GM19324 (cell line): Measurements from ENCODE around the gene USPL1.
A peak's percentile ranks its signal among the peaks of the same experiment; 100 is the strongest.
"Not testable (repeated sequence)": the region's sequence is repeated elsewhere in the genome, so short reads cannot be mapped to it uniquely, and the experiment has no call there.

Experiments
- ATAC-seq: cut with Tn5 transposase; IDR thresholded peaks from one replicate; pipeline ENCODE4 v1.9.1; 2021; ENCODE audit warnings: mild to moderate bottlenecking, moderate library complexity; ENCODE audit not compliant: unreplicated experiment, low FRiP score

The USPL1 gene

GRCh38 chr13:30615866-30616541 lies 1.7 kb upstream of the USPL1 start:
- no peak for ATAC-seq

DNA sequence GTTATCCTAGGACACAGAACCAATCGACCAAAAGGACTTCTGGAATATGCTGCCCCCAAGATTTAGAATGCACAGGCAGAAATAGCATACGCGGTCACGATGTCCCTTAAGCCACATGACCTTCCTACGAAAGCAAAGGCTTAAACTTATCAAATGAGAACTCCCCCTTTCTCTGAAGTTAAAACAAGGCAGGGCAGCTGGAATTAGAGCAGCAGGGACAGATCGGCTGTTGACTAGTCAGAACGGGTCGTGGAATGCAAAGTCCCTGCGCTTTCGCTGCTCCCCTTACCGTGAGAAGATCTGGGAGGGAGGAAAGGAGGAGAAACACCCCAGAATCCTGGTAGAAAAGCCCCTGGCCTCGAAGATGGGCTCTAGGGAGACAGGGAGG lies 799 bp upstream of the USPL1 start:
- peak; percentile 11 for ATAC-seq

GRCh38 chr13:30618186-30618929 lies 638 bp downstream of the USPL1 start:
- ATAC-seq: peak; percentile 0

- ATAC-seq: no peak
Observed at GRCh38 chr13:30618930-30619279, 1.2 kb downstream of the USPL1 start.

DNA sequence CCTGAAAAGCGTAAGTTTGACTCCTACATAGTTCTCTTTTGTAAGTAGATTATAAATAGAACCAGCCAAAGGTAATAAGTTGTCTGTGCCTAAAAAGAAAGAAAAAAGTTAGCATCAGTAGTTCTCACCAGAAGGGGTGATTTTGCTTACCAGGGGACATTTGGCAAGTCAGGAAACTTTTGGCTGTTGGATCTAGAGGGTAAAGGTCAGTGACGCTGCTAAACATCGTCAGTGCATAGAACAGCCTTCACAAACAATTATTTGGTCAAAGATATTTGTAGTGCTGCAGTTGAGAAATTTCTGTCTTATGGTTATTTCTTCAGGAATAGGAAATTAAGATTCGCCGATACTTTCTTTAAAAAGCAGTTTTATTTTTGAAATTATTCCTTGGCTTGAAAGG lies 2.0 kb downstream of the USPL1 start:
- ATAC-seq: no peak

GRCh38 chr13:30620941-30621340 lies 3.2 kb downstream of the USPL1 start:
- no peak for ATAC-seq

- ATAC-seq: no peak
Observed at GRCh38 chr13:30622551-30622950, 4.8 kb downstream of the USPL1 start.

GRCh38 chr13:30623392-30623791 lies 5.7 kb downstream of the USPL1 start:
- ATAC-seq: no peak

DNA sequence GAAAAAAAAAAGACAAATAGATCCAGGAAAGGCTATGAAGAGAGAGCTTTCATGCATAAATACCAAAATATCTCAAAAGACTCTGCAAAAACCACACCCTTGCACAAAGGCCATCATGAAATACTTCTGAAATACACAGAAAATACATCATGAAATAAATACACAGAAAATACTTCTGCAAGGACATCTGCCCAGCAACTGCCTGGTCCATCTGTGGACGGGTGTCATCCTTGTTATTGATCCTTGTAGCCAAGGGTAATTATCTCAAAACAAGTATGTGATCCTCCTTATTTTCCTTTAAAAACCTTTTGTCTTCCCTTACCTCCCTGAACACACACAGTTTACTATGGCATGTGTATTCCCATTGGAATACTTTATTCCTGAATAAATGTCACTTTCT lies 6.9 kb downstream of the USPL1 start:
- ATAC-seq: no peak

GRCh38 chr13:30629527-30629926 lies 11.8 kb downstream of the USPL1 start:
- ATAC-seq: no peak

DNA sequence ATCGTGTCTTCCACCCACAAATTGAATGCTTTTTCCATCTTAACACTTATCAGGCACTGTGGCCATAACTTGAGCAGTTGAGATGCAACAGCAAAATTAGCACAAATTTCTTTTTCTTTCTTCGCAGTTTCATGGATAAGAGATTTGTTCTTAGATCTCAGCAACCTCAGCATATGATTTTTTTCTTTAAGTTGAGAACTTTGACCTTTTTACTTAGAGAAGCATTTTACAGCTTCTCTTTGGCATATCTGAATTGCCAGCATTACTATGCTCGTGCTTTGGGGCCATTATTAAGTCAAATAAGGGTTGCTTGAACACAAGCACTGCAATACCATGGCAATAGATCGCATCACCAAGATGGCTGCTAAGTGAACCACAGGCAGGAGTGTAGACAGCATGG lies 16.1 kb downstream of the USPL1 start:
- ATAC-seq: no peak

DNA sequence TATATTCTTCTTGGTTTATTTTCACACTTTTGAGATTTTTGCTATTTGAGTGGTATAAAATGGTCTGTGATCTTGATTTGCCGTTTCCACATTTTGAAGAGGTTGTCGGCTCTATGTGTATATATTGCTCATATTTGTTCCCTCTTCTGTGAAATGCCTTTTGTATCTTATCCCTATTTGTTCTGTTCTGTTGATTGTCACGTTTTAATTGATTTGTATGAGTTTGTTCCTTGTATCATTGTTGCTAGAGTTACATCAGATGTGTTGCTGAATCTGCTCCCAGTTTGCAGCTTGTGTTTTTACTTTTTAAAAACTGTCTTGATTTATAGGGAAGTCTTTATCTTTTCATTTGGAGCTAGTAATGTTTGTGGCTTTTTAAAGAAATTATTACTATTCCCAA lies 17.1 kb downstream of the USPL1 start:
- no peak for ATAC-seq

DNA sequence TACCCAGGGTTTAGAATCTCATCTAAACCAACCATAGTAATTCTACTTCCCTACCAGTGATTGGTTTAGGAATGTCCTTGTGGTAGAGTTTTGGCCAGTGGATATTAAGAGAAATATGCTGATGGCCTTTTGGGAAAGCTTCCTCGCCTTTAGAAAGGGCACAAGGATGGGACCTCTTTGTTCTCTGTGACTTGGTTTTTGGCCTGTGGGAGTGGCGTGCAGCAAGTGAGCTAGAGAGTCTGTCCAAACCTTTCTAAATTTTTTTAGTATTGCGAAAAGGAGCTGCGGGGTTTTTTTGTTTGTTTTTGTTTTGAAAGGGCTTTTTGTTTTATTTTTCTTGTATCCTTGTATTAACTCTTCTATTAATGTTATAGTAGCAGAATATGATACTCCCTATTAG lies 20.6 kb downstream of the USPL1 start:
- no peak for ATAC-seq

- no peak for ATAC-seq
Observed at GRCh38 chr13:30639671-30640070, 22.0 kb downstream of the USPL1 start.

DNA sequence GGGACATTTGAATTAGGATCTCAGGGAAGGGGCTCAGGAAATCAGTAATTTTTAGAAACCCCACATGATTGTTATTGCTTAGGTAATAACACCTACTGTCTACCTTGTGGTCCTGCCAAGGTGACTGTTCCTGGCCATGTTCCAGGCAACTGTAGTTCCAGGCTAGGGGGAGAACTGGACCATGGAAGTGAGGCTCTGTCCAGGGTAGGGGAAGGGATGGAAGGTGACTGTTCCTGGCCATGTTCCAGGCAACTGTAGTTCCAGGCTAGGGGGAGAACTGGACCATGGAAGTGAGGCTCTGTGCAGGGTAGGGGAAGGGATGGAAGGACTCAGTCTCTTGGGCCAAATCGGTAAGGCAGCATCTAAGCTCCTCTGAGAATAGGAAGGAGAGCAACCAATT lies 23.5 kb downstream of the USPL1 start:
- not testable (repeated sequence) for ATAC-seq

GRCh38 chr13:30645629-30646028 lies 27.9 kb downstream of the USPL1 start:
- no peak for ATAC-seq

- no peak for ATAC-seq
Observed at GRCh38 chr13:30647420-30647819, 29.7 kb downstream of the USPL1 start.

- no peak for ATAC-seq
Observed at GRCh38 chr13:30647824-30648521, 30.3 kb downstream of the USPL1 start.

- ATAC-seq: no peak
Observed at GRCh38 chr13:30648522-30649012, 30.8 kb downstream of the USPL1 start.

DNA sequence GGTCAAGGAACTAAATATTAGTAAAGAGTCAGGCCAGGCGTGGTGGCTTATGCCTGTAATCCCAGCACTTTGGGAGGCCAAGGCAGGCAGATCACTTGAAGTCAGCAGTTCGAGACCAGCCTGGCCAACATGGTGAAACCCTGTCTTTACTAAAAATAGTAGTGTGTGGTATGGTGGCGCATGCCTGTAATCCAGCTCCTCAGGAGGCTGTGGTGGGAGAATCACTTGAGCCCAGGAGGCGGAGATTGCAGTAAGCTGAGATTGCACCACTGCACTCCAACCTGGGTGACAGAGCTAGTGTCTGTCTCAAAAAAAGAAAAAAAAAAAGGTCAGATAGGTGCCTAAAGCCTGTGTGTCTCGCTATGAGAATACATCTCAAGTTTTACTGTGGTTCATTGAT lies 33.9 kb downstream of the USPL1 start:
- not testable (repeated sequence) for ATAC-seq

- ATAC-seq: no peak
Observed at GRCh38 chr13:30652746-30653386, 35.1 kb downstream of the USPL1 start.
